ENCODE results near the gene KRTDAP.
"Not testable (repeated sequence)": the region's sequence is repeated elsewhere in the genome, so short reads cannot be mapped to it uniquely, and the experiment has no call there.

KRTDAP gene

DNA sequence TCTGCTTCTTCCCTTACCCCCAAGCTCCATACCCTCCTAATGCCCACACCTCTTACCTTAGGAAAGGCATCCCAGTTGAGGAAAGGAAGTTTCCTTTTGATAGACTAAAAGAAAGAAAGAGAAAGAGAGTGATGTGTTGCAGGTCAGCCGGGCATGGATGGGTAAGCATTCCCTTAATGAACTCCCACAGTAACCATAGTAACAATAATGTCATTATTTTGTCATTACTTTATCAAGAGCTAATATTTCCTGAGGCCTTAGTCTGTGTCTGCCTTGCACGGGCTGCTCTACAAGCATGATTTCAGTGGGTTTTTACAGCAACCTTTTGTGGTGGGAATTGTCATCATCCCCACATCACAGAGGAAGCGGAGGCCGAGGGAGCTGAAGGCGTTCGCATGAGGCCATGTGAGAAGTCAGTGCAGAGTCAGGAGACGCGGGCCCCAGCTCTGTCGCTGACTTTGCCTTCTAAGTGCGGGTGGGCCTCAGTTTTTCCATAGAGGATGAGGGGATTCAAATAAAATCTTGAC is 2.5 kb downstream of the KRTDAP start:
- no peak for DNase-seq (ENCODE audit: low read depth, low spot score)
- H3K27ac ChIP-seq, result no peak overlapping the region

DNA sequence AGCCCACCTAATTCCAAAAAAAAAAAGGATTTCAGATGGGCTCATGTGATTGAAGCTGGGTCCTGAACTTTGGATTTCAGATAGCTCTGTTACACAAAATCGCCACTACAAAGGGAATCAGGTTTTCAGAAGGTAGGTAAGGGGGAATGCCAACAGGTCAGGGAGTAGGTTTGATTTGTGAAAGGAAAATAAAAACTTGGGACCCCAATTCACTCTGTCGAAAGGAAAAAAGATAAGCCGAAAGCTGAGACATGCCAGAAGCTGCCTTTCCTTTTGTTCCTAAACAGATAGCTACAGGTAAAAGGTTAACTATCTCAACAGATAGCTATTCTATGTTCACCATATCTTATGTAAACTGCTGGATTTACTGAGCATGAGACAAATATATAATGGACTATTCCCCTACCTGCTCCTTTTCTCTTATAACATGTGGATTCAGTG is 4.0 kb downstream of the KRTDAP start:
- no peak overlapping the region for H3K27ac ChIP-seq
- no peak for DNase-seq (ENCODE audit: low read depth, low spot score)

DNA sequence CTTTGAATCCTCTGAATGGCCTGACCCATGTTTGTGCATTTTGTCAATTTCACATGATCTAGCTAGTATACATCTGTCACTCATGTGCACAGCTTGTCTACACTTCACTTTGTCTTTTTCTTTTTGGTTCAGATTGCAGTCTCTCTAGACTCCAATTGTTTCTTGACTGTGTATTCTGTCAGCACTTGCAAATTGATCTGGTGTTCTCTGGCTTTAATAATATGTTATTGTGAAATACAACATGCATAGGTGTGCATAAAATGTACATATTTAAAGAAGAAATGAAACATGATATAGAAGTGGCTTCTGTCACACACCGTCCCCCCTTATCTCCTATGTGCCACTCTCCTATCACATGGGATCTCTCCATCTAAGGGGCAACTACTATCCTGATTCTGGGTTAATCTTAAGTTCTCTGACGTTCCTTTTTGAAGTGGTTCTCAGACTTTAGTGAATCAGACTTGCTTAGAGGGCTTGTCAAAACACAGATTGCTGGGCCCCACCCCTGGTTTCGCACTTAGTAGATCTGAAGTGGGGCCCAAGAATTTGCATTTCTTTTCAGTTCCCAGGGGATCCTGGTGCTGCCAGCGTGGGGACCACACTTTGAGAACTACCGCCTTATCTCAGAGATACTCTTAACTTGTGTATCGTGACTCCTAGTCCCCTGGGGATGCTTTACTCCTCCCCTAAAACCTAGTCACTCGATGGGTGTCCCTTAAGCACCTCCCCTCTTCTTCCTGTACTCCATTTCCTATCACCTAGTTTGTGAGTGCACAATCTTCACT is 5.8 kb downstream of the KRTDAP start:
- H3K27ac ChIP-seq, result no peak overlapping the region
- no peak for DNase-seq (ENCODE audit: low read depth, low spot score)

DNA sequence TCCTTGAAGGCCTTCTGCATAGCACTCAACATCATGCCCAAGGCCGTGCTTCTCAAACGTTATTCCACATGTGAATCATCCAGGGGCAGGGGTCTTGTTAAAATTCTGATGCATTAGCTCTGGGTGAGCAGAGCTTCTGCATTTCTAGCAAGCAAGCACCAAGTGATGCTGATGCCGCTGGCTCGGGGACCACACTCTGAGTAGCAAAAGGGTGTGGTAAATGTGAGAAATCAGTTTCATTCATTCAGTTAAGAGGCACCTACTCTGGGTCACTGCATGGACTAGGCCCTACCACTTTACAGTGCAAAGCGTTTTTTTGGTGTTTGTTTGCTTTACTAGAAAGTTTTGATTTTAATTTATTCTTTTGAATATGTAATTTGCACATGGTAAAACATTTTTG is 7.2 kb downstream of the KRTDAP start:
- DNase-seq (ENCODE audit: low read depth, low spot score), result no peak
- H3K27ac ChIP-seq, result no peak overlapping the region

DNA sequence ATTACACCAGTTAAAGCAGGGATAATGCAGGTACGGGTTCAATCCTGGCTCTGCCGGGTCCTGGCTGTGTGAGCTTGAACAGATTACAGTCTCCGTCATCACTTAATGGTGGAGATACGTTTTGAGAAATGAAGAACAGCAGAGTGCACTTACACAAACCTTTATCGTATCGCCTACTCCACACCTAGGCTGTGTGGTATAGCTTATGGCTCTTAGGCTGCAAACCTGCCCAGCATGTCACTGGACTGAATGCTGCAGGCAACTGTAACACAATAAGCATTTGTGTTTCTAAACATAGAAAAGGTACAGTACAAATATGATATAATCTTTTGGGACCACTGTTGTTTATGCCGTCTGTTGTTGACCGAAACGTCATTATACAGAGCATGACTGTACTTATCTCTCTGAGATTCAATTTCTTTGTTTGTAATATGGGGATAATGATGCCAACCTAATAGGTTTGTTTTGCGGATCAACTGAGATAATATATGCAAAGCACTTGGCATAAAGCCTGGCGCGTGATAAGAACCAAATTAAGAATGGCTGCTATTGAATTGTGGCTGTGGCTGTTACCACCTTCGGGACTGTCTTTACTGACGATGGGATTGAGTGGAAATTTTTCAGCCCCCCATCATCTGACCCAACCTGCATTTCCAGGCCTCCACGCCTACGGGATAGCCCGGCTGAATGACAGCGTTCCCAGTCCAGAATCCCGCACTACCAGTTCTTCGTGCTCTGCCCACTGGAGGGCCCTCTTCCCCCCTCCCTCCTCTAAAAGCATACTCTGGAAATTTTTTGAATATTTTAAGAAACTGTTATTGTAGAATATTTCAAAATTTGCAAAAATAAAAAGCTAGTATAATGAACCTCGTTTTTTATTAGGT is 11.2 kb downstream of the KRTDAP start:
- DNase-seq (ENCODE audit: low read depth, low spot score), result no peak
- no peak overlapping the region for H3K27ac ChIP-seq

DNA sequence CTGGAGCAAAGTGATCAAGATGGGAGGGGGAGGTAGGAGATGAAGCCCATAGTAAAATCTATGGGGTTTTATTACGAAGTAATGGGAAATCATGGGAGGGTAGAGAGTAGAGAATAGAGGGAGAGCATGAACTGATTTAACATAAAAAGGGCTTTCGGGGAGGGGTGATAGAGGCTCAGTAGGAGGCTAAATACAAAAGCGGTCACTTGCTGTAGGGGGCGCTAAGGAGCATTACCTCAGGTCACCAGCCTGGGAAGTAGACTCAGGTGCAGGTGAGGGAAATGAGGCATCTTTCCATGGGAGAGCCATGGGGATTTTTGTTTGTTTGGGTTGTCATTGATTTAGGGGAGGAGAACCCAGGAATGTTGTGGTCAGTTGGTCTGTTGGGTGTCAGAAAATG is 14.1 kb downstream of the KRTDAP start:
- no peak overlapping the region for H3K27ac ChIP-seq
- no peak for DNase-seq (ENCODE audit: low read depth, low spot score)

DNA sequence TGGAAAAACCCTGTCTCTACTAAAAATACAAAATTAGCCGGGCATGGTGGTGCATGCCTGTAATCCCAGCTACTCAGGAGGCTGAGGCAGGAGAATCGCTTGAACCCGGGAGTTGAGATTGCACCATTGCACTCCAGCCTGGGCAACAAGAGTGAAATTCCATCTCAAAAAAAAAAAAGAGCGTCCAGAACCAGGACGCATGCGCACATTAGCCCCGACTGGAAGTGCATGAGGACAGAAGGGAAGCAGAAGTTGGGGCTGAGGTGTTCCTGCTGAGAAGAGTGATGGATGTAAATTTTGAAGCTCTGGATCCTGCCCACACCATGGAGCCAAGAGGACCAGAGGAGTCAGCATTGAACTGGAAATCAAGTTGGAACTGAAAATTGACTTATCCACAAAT is 15.7 kb downstream of the KRTDAP start:
- not testable (repeated sequence) for H3K27ac ChIP-seq; DNase-seq (ENCODE audit: low read depth, low spot score)

DNA sequence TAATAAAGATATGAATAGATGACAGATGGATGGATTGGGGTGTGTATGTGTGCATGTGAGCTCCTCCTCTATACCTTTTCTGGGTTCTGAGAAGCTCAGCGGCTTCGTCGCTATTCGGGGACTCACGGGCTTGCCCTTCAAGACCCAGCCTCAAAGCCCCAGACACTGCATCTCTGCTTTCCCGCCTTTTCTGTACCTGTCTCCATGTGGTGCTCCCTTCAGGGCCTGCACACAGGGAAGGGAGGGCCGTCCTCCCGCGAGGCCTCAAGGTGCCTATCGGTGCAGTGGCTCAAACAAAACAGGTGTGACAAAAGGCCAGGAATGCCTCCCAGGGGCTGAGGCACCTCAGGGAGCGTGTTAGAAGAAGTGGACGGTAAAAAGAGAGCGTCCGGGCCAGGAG is 16.2 kb downstream of the KRTDAP start:
- H3K27ac ChIP-seq, result no peak overlapping the region
- DNase-seq (ENCODE audit: low read depth, low spot score), result no peak

DNA sequence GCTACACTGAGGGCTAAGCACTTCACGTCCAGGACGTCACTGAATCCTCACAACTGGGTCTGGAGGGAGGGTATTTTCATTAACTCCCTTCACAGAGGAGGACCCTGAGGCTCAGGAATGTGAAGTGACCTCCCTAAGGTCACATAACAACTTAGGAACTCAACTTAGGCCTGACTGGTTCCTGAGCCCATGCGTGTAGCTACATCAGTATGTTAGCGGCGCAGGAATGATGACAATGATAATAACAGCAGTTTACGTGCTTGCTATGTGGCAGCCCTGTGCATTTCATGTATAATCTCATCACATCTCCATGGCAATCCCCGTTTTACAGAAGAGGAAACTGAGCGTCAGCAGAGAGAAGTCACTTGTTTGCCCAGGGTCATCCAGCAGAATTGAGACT is 18.3 kb downstream of the KRTDAP start:
- H3K27ac ChIP-seq, result no peak overlapping the region
- DNase-seq (ENCODE audit: low read depth, low spot score), result no peak

DNA sequence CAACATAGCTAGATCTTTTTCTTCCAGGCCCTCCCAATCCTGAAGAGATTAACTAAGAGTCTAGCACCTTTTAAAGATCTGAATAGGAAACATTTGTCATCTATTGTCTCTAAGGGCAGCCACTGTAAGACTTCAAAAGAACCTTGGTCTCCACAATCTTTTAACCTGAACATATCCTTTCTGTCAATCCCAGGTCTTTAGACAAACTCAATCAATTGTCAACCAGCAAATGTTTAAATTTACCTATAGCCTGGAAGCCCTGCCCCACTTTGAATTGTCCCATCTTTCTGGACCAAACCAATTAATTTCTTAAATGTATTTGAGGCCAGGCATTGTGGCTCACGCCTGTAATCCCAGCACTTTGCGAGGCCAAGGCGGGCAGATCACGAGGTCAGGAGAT is 19.2 kb downstream of the KRTDAP start:
- not testable (repeated sequence) for H3K27ac ChIP-seq; DNase-seq (ENCODE audit: low read depth, low spot score)

DNA sequence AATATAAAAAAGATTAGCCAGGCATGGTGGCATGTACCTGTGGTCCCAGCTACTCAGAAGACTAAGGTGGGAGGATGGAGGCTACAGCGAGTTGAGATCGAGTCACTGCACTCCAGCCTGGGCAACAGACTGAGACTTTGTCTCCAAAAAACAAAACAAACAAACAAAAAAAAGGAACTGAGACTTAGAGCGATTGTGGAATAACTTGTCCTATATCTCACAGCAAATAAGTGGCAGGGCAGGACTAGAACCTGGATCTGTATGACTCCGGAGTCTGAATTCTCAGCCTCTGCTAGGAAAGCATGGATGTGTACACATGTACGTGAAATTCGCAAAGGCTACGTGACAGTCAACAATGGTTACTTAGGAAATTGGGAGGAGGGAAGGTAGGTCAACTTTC is 20.1 kb downstream of the KRTDAP start:
- DNase-seq (ENCODE audit: low read depth, low spot score), result no peak
- no peak overlapping the region for H3K27ac ChIP-seq

DNA sequence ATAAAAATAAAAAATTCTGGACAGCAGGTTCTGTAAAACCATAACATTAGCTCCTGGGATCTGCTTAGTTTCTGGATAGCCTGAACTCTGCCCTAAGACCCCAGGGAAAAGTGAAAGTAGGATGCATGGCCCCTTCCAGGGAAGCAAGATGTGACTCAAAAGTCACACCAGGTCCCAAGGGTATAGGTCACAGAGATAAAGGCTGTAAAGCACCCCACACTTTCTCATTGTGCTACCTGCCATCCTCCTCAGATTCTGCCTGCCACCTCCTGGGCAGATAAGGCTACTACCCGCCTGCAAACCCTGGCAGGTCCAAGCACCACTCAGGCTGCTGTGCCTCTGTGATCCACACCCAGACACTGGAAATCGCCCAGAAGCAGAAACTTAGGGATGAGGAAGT is 21.6 kb downstream of the KRTDAP start:
- H3K27ac ChIP-seq, result no peak overlapping the region
- DNase-seq (ENCODE audit: low read depth, low spot score), result no peak

DNA sequence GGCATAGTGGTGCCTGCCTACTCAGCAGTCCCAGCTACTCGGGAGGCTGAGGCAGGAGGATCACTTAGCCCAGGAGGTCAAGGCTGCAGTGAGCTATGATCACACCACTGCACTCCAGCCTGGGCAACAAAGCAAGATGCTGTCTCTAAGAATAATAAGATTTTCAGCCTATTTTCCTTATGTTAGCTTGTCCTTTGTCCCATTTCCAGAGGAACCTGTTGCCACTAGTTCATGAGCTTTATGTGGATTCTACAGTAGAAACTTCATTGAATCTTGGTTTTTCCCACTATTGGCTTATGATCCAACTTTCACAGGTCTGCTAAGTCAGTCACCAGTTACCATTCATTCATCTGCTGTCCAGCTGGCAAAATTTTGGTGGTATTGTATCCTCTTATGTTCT is 24.0 kb downstream of the KRTDAP start:
- no peak for DNase-seq (ENCODE audit: low read depth, low spot score)
- H3K27ac ChIP-seq, result no peak overlapping the region

DNA sequence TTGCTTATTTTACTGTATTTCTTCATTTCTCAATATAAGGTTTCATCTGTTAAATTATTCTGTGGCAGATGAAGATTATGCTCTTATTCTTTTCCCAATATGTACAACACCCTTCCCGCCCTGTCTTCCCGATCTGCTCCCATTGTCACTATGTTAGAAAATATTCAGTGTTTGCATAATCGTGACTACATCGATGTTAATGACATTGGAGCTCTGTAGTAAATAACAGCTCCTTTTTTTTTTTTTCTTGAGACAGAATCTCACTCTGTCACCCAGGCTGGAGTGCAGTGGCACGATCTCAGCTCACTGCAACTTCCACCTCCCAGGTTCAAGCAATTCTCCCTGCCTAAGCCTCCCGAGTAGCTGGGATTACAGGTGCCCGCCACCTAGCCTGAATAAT is 27.3 kb downstream of the KRTDAP start:
- DNase-seq (ENCODE audit: low read depth, low spot score); H3K27ac ChIP-seq: not testable (repeated sequence)

DNA sequence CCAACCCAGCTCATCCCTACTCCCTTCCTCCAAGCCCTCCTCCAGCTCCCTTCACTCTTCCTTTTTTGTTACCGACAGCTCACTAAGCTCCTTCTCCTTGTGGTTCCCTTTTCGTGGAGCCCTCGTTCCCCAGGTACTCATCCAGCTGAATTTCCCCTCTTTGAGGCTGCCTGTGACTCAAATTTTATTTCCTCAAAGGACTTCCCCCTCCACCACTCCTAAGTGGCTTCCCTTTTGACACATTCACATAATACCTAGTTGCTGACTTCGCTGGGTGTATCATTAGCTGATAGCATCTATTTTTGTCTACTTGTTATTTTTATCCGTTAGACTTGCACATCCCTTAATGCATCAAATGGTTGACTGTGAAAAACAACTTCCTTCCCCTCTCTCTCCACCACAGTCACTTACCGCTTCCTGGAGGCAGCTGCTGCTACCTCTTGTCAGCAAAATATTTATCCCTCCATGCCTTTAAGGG is 27.7 kb downstream of the KRTDAP start:
- H3K27ac ChIP-seq, result no peak overlapping the region
- no peak for DNase-seq (ENCODE audit: low read depth, low spot score)

DNA sequence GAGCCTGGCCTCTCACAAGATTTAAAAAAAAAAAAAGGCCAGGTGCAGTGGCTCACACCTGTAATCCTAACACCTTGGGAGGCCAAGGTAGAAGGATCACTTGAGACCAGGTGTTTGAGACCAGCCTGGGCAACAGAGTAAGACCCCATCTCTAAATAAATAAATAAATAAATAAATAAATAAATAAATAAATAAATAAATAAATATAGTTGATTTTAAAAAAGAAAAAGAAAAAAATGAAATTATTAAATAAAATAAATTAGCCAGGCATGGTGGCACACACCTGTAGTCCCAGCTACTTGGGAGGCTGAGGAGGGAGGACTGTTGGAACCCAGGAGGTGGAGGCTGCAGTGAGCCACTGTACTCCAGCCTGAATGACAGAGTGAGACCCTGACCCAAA is 28.5 kb downstream of the KRTDAP start:
- not testable (repeated sequence) for DNase-seq (ENCODE audit: low read depth, low spot score); H3K27ac ChIP-seq

DNA sequence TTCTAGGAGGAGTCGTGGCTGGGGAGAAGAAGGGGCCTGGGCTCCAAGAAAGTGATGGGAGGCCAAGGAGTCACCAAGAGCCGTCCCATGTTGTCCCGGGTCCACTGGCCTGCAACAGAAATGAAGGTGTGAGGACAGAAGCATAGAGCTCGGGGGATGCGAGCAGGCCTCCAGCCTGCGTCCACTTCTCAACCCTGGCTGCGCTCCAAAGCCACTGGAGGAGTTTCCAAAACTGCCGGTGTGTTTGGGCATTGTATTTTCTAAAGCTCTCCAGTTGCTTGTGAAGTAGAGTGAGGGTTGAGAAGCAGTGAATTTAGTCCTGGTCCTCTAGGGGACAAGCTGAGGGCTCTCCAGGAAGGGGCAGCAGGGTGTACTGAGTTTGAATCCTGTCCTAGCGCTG is 29.2 kb downstream of the KRTDAP start:
- DNase-seq (ENCODE audit: low read depth, low spot score), result no peak
- no peak overlapping the region for H3K27ac ChIP-seq

DNA sequence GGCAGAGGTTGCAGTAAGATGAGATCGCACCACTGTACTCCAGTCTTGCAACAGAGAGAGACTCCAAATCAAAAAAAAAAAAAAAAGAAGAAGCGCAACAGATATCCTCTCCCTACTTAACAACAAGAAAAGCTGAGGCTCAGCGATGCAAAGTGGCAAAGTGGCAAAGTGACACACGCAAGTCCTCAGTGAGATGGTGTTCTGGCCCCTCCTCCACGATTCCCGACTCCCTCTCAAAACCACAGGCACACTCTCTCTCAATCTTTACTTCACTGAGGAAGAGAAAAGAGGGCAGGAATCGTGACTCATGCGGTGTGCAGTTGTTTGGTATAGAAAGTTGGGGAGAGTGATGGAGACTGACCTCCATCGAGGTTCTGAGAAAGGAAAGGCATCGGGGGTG is 29.7 kb downstream of the KRTDAP start:
- no peak overlapping the region for H3K27ac ChIP-seq
- DNase-seq (ENCODE audit: low read depth, low spot score), result no peak

DNA sequence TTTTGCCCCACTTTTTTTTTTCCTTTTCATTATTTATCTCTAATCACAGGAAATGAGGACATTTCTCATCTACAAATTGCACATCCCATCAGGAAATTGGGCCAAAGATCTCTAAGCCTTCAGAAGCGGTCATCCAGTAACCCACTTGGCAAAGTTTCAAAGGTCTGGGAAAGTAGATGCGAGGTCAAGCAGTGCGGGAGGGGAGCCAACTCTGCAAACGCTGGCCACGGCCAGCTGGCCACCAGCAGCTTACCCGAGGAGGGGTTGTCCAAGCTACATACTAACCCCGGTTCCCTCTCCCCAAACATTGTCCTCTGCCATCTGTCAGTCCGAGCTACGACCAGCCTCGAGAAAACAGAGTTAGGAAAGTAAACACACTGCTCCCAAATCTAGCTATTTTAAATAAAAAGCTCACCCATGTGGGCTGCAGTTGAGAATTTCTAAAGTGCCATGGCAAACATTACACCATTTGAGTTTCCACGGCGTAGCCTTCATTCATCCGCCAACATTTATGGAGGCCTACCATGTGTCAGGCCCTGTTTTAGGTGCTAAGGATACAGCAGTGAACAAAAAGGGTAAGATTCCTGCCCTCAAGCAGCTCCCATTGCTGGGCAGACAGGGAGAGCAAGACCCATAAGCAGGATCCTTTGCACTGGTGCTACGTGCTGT is 30.7 kb downstream of the KRTDAP start:
- H3K27ac ChIP-seq, result no peak overlapping the region
- DNase-seq (ENCODE audit: low read depth, low spot score), result no peak

DNA sequence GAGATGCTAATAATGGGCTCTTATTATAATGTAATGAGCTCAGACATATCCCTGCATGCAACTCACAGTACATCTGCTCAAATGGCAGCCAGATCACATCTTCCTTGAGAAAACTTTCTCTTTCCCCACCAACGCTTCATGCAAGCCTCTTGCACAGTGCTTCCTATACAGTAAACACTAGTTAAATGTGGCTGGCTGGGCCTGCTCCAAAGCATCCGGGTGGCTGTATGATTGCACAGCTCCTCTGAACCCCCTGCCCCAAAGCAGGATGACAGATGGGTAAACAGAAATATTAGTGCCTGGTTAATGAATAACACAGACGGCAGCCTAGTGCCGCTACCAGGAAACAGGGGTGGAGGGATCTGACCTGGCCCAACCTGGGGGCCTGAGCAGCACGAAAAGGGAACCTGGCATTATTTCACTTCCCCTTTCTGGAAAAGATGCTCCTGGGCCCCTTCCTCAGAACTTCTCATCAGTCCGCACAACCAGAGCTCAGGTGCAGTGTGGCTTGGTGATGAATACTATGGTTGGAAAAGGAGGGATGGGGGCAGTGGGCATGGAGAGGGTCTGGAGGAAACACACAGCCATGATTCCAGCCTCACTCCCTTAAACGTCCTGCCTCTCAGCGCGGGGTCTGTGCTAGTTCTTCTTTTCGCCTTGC is 31.4 kb downstream of the KRTDAP start:
- H3K27ac ChIP-seq, result no peak overlapping the region
- no peak for DNase-seq (ENCODE audit: low read depth, low spot score)

Data from epithelial cell of prostate (primary cell).